H9 (cell line): ENCODE measurements around the gene IMMP2L. TPM values are rescaled to one million over a fixed set of nuclear protein-coding genes. Genes with fewer than 3 reads are reported as not detected.

Experiments used
- DNase-seq: peaks from one replicate; pipeline ENCODE4 v3.0.0-alpha.2; 2017
- H2AFZ ChIP-seq: one replicate; pipeline ENCODE4 v1.6.1; 2013; ENCODE audit warnings: mild to moderate bottlenecking, low read length, control low read depth, moderate library complexity
- H2AK5ac ChIP-seq: 2 replicates; pipeline ENCODE4 v1.6.1; 2013; ENCODE audit warnings: low read length, control low read depth, mixed read lengths; ENCODE audit not compliant: insufficient read length
- H2BK120ac ChIP-seq: one replicate; pipeline ENCODE4 v1.6.1; 2013; ENCODE audit warnings: low read depth, mild to moderate bottlenecking, low read length, control low read depth, inconsistent platforms; ENCODE audit not compliant: poor library complexity, severe bottlenecking
- H2BK12ac ChIP-seq: 2 replicates; pipeline ENCODE4 v1.6.1; 2013; ENCODE audit warnings: low read length, control low read depth, mixed read lengths, low read depth; ENCODE audit not compliant: insufficient read length
- H2BK15ac ChIP-seq: 2 replicates; pipeline ENCODE4 v1.6.1; 2013; ENCODE audit warnings: low read depth, low read length, control low read depth
- H2BK20ac ChIP-seq: one replicate; pipeline ENCODE4 v1.6.1; 2013; ENCODE audit warnings: low read depth, mild to moderate bottlenecking, low read length, control low read depth, inconsistent platforms; ENCODE audit not compliant: poor library complexity, severe bottlenecking
- H2BK5ac ChIP-seq: 2 replicates; pipeline ENCODE4 v1.6.1; 2013; ENCODE audit warnings: low read length, control low read depth, mixed read lengths; ENCODE audit not compliant: insufficient read length
- H3K14ac ChIP-seq: 2 replicates; pipeline ENCODE4 v1.6.1; 2013; ENCODE audit warnings: low read length, control low read depth; ENCODE audit not compliant: insufficient read depth
- H3K18ac ChIP-seq: 2 replicates; pipeline ENCODE4 v1.6.1; 2013; ENCODE audit warnings: low read depth, mild to moderate bottlenecking, mixed read lengths, low read length, control low read depth; ENCODE audit not compliant: insufficient read length
- H3K23ac ChIP-seq: 2 replicates; pipeline ENCODE4 v1.6.1; 2013; ENCODE audit warnings: low read length, control low read depth, mixed read lengths, low read depth; ENCODE audit not compliant: insufficient read length
- H3K23me2 ChIP-seq: 2 replicates; pipeline ENCODE4 v1.6.1; 2013; ENCODE audit warnings: low read depth, mild to moderate bottlenecking, mixed read lengths, low read length, control low read depth; ENCODE audit not compliant: insufficient read length, poor library complexity, severe bottlenecking
- H3K27ac ChIP-seq: 2 replicates; pipeline ENCODE4 v1.5.1; 2013; ENCODE audit warnings: low read length, control low read depth, mixed read lengths, low read depth; ENCODE audit not compliant: insufficient read length
- H3K27me3 ChIP-seq: 2 replicates; pipeline ENCODE4 v1.6.1; 2013; ENCODE audit warnings: low read length, control low read depth, inconsistent platforms; ENCODE audit not compliant: insufficient read depth
- H3K4ac ChIP-seq: 2 replicates; pipeline ENCODE4 v1.6.1; 2013; ENCODE audit warnings: low read depth, mild to moderate bottlenecking, control low read depth, inconsistent platforms, low read length, moderate library complexity
- H3K4me1 ChIP-seq: 2 replicates; pipeline ENCODE4 v1.6.1; 2013; ENCODE audit warnings: low read length, control low read depth, inconsistent platforms; ENCODE audit not compliant: insufficient read depth
- H3K4me2 ChIP-seq: 2 replicates; pipeline ENCODE4 v1.6.1; 2013; ENCODE audit warnings: low read length, control low read depth, mixed read lengths; ENCODE audit not compliant: insufficient read length, insufficient read depth
- H3K56ac ChIP-seq: 2 replicates; pipeline ENCODE4 v1.6.1; 2013; ENCODE audit warnings: low read depth, mild to moderate bottlenecking, mixed read lengths, low read length, control low read depth; ENCODE audit not compliant: insufficient read length
- H3K79me1 ChIP-seq: 2 replicates; pipeline ENCODE4 v1.6.1; 2013; ENCODE audit warnings: low read depth, mild to moderate bottlenecking, moderate library complexity, low read length, control low read depth, inconsistent platforms; ENCODE audit not compliant: insufficient read depth, poor library complexity, severe bottlenecking
- H3K79me2 ChIP-seq: 2 replicates; pipeline ENCODE4 v1.6.1; 2013; ENCODE audit warnings: low read length, control low read depth, inconsistent platforms; ENCODE audit not compliant: insufficient read depth
- H3K9ac ChIP-seq: 2 replicates; pipeline ENCODE4 v1.6.1; 2013; ENCODE audit warnings: low read length, control low read depth, mixed read lengths; ENCODE audit not compliant: insufficient read length; ENCODE audit errors: extremely low read depth
- H3K9me3 ChIP-seq: one replicate; pipeline ENCODE4 v1.6.1; 2013; ENCODE audit warnings: low read depth, low read length, inconsistent platforms; ENCODE audit not compliant: control insufficient read depth
- H3T11ph ChIP-seq: one replicate; pipeline ENCODE4 v1.6.1; 2013; ENCODE audit warnings: mild to moderate bottlenecking, low read length, control low read depth, inconsistent platforms
- H4K20me1 ChIP-seq: one replicate; pipeline ENCODE4 v1.6.1; 2013; ENCODE audit not compliant: control insufficient read depth, insufficient read length, insufficient read depth
- H4K5ac ChIP-seq: 2 replicates; pipeline ENCODE4 v1.6.1; 2013; ENCODE audit warnings: low read depth, mild to moderate bottlenecking, mixed read lengths, low read length, control low read depth; ENCODE audit not compliant: insufficient read length
- H4K8ac ChIP-seq: replicated peaks from 2 replicates; pipeline ENCODE4 v1.6.1; 2013; ENCODE audit warnings: low read length, control low read depth, mixed read lengths, low read depth; ENCODE audit not compliant: insufficient read length
- H4K91ac ChIP-seq: 2 replicates; pipeline ENCODE4 v1.6.1; 2013; ENCODE audit warnings: low read depth, mild to moderate bottlenecking, moderate library complexity, mixed read lengths, low read length, control low read depth; ENCODE audit not compliant: insufficient read length
- H3K27ac Mint-ChIP-seq, 3 experiments: 2 replicates in 2 of 3; 3 replicates in 1 of 3; pipeline ENCODE4 v1.8.0; 2020 to 2021; ENCODE audit warnings: mixed read lengths in 3 of 3, mild to moderate bottlenecking in 1 of 3, moderate library complexity in 1 of 3
- H3K27me3 Mint-ChIP-seq: 2 replicates; pipeline ENCODE4 v1.8.0; 2021; ENCODE audit warnings: low read depth, mild to moderate bottlenecking, moderate library complexity, mixed read lengths
- H3K36me3 Mint-ChIP-seq, 3 experiments: 2 replicates in 2 of 3; 3 replicates in 1 of 3; pipeline ENCODE4 v1.8.0; 2020 to 2021; ENCODE audit warnings: low read depth in 3 of 3, mixed read lengths in 3 of 3; ENCODE audit not compliant: insufficient read depth in 1 of 3
- H3K4me1 Mint-ChIP-seq, 2 experiments: 2 replicates each; pipeline ENCODE4 v1.8.0; 2020; ENCODE audit warnings: mixed read lengths in 2 of 2
- H3K4me3 Mint-ChIP-seq, 2 experiments: 2 replicates in 1 of 2; 3 replicates in 1 of 2; pipeline ENCODE4 v1.8.0; 2020 to 2021; ENCODE audit warnings: mild to moderate bottlenecking in 2 of 2, mixed read lengths in 2 of 2, moderate library complexity in 1 of 2
- H3K9me3 Mint-ChIP-seq, 2 experiments: 2 replicates in 1 of 2; 3 replicates in 1 of 2; pipeline ENCODE4 v1.8.0; 2020; ENCODE audit warnings: mild to moderate bottlenecking in 2 of 2, mixed read lengths in 2 of 2, moderate library complexity in 1 of 2
- WGBS: extraction: QIAGEN DNeasy Blood & Tissue Kit; methylation state at CpG from one replicate; pipeline ENCODE4 v1.1.7; 2013; ENCODE audit warnings: missing lambda C conversion rate, low lambda C conversion rate, mixed read lengths; ENCODE audit not compliant: insufficient read length; ENCODE audit errors: extremely low coverage; 5-methylcytosine and 5-hydroxymethylcytosine counted together
- total RNA-seq: library from RNA; stranded (reverse); gene quantifications from 2 replicates; pipeline ENCODE4 v1.2.1, GENCODE V29; 2021
- TF ChIP-seq, protein P1 (sequence below): fragments of 200-600 bp; sonication (generic); conservative IDR thresholded peaks from 3 replicates; pipeline ENCODE4 v1.8.0; 2021; ENCODE audit warnings: antibody characterized with exemption, mild to moderate bottlenecking

Gene IMMP2L
- total RNA-seq, 1 experiment from 2014 or later: 14.7 TPM

DNA sequence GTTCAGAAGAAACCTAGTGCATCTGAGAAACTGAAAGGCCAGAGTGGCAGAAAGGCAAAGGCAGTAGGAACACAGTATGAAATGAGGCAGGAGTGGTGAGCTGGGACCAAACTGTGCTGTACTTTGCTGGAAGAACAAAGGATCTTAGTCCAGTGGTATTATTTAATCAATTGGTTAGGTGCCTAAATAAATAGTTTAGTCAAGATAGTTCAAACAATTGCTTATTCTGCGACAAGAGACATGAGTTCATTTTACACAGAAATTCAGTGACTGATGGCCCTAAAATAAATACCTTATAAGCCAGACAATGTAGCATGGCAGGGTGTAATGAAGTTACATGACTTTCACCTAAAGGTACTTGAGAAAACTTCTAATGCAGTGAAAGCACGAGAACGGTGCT is 653.2 kb downstream of the IMMP2L start:
- TF ChIP-seq, protein P1, sequence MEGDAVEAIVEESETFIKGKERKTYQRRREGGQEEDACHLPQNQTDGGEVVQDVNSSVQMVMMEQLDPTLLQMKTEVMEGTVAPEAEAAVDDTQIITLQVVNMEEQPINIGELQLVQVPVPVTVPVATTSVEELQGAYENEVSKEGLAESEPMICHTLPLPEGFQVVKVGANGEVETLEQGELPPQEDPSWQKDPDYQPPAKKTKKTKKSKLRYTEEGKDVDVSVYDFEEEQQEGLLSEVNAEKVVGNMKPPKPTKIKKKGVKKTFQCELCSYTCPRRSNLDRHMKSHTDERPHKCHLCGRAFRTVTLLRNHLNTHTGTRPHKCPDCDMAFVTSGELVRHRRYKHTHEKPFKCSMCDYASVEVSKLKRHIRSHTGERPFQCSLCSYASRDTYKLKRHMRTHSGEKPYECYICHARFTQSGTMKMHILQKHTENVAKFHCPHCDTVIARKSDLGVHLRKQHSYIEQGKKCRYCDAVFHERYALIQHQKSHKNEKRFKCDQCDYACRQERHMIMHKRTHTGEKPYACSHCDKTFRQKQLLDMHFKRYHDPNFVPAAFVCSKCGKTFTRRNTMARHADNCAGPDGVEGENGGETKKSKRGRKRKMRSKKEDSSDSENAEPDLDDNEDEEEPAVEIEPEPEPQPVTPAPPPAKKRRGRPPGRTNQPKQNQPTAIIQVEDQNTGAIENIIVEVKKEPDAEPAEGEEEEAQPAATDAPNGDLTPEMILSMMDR: no peak
- DNase-seq: no peak
- Histone ChIP-seq H3K23ac (no peak overlapping the region), H3K14ac (no peak overlapping the region), H4K8ac (no peak overlapping the region), H2AK5ac (no peak overlapping the region), H3K27ac (no peak overlapping the region), H3K4me1 (no peaks in the 10 kb centered on the region), H3K4ac (no peak overlapping the region), H3K23me2 (no peaks in the 10 kb centered on the region), H2BK20ac (no peak overlapping the region), H3K79me1 (no peaks in the 10 kb centered on the region), H2BK12ac (no peak overlapping the region), H2AFZ (no peak overlapping the region), H3K9me3 (no peaks in the 10 kb centered on the region), H3K18ac (no peak overlapping the region), H4K91ac (no peak overlapping the region), H3K27me3 (no peaks in the 10 kb centered on the region), H2BK120ac (no peak overlapping the region), H3K4me2 (no peak overlapping the region), H4K5ac (no peak overlapping the region), H4K20me1 (no peaks in the 10 kb centered on the region), H2BK5ac (no peak overlapping the region), H3T11ph (no peak overlapping the region), H2BK15ac (no peak overlapping the region), H3K79me2 (no peaks in the 10 kb centered on the region), H3K9ac (no peak overlapping the region), H3K56ac (no peak overlapping the region)
- no CpG with 5 or more reads among the region's 3 CpGs for WGBS
- no peak overlapping the region for H3K4me3 Mint-ChIP-seq
- no peaks in the 10 kb centered on the region for H3K4me1 Mint-ChIP-seq
- H3K27me3 Mint-ChIP-seq: no peaks in the 10 kb centered on the region
- H3K27ac Mint-ChIP-seq: no peak overlapping the region; a peak in 1 of 7 replicates
- H3K9me3 Mint-ChIP-seq: no peaks in the 10 kb centered on the region
- no peaks in the 10 kb centered on the region for H3K36me3 Mint-ChIP-seq
